Measurements from ENCODE around the gene VAT1L.

Gene VAT1L

GRCh38 chr16:77759821-77760220 lies 28.5 kb upstream of the VAT1L start:
- Histone ChIP-seq H3K9me3 (ENCODE audit: insufficient read depth, low read length, severe bottlenecking) (no peaks in the 10 kb centered on the region), H2AFZ (ENCODE audit: low read depth, low read length) (no peak overlapping the region), H3K27ac (ENCODE audit: low read length) (no peak overlapping the region), H3K4me1 (ENCODE audit: insufficient read depth, low read length) (no peaks in the 10 kb centered on the region), H3K79me2 (ENCODE audit: insufficient read depth, low read length) (no peaks in the 10 kb centered on the region), H3K36me3 (ENCODE audit: insufficient read depth, low read length) (no peaks in the 10 kb centered on the region), H4K20me1 (ENCODE audit: insufficient read depth, low read length) (no peaks in the 10 kb centered on the region), H3K4me2 (ENCODE audit: insufficient read depth, low read length) (no peak overlapping the region), H3K27me3 (ENCODE audit: insufficient read depth, low read length, poor library complexity) (no peaks in the 10 kb centered on the region), H3K4me3 (ENCODE audit: low read depth in 1 of 2, low read length in 2 of 2) (no peak overlapping the region), H3K9ac (ENCODE audit: low read depth, low read length) (no peak overlapping the region)
- no peak for DNase-seq
- TF ChIP-seq, protein P1, sequence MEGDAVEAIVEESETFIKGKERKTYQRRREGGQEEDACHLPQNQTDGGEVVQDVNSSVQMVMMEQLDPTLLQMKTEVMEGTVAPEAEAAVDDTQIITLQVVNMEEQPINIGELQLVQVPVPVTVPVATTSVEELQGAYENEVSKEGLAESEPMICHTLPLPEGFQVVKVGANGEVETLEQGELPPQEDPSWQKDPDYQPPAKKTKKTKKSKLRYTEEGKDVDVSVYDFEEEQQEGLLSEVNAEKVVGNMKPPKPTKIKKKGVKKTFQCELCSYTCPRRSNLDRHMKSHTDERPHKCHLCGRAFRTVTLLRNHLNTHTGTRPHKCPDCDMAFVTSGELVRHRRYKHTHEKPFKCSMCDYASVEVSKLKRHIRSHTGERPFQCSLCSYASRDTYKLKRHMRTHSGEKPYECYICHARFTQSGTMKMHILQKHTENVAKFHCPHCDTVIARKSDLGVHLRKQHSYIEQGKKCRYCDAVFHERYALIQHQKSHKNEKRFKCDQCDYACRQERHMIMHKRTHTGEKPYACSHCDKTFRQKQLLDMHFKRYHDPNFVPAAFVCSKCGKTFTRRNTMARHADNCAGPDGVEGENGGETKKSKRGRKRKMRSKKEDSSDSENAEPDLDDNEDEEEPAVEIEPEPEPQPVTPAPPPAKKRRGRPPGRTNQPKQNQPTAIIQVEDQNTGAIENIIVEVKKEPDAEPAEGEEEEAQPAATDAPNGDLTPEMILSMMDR (IDR thresholded peaks at IDR 0.05; ENCODE audit: borderline replicate concordance, extremely low read depth, low read length, poor library complexity, severe bottlenecking) = no peak
- no peak for TF ChIP-seq EZH2 (IDR thresholded peaks at IDR 0.05; ENCODE audit: borderline replicate concordance, low read depth, low read length, severe bottlenecking)
- no peak for ATAC-seq (ENCODE audit: insufficient read depth, low read depth)

DNA sequence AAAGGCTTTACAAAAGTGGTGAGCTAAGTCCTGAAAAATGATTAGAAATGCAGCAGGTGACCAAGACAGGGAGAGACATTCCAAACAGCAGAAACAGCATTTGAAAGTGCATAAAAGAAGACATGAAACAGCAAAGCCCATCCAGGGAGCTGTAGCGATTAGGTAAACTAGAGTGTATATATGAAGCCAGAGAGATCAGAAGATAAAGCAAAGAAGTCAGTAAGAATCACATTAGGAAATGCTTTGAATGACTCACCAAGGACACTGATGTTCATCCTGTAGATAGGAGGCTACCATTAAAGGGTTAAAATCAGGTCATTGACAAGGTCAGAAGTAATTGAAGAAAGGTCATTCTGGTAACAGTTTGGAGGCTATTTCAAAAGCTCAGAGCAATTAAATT lies 27.6 kb upstream of the VAT1L start:
- Histone ChIP-seq H3K79me2 (ENCODE audit: insufficient read depth, low read length) (no peaks in the 10 kb centered on the region), H3K4me2 (ENCODE audit: insufficient read depth, low read length) (no peak overlapping the region), H3K9ac (ENCODE audit: low read depth, low read length) (no peak overlapping the region), H3K4me3 (ENCODE audit: low read depth in 1 of 2, low read length in 2 of 2) (no peak overlapping the region), H3K36me3 (ENCODE audit: insufficient read depth, low read length) (no peaks in the 10 kb centered on the region), H4K20me1 (ENCODE audit: insufficient read depth, low read length) (no peaks in the 10 kb centered on the region), H3K27me3 (ENCODE audit: insufficient read depth, low read length, poor library complexity) (no peaks in the 10 kb centered on the region), H3K4me1 (ENCODE audit: insufficient read depth, low read length) (no peaks in the 10 kb centered on the region), H3K9me3 (ENCODE audit: insufficient read depth, low read length, severe bottlenecking) (no peaks in the 10 kb centered on the region), H2AFZ (ENCODE audit: low read depth, low read length) (no peak overlapping the region), H3K27ac (ENCODE audit: low read length) (no peak overlapping the region)
- DNase-seq = no peak
- no peak for ATAC-seq (ENCODE audit: insufficient read depth, low read depth)
- no peak for TF ChIP-seq EZH2 (IDR thresholded peaks at IDR 0.05; ENCODE audit: borderline replicate concordance, low read depth, low read length, severe bottlenecking)
- TF ChIP-seq, protein P1 (IDR thresholded peaks at IDR 0.05; ENCODE audit: borderline replicate concordance, extremely low read depth, low read length, poor library complexity, severe bottlenecking) = no peak

- Histone ChIP-seq H4K20me1 (ENCODE audit: insufficient read depth, low read length) (no peaks in the 10 kb centered on the region), H2AFZ (ENCODE audit: low read depth, low read length) (no peak overlapping the region)
- no peak for ATAC-seq (ENCODE audit: insufficient read depth, low read depth)
These were observed 27.2 kb upstream of the VAT1L start for GRCh38 chr16:77761204-77761603.

More at GRCh38 chr16:77761204-77761603, 27.2 kb upstream of the VAT1L start:
- TF ChIP-seq EZH2 (IDR thresholded peaks at IDR 0.05; ENCODE audit: borderline replicate concordance, low read depth, low read length, severe bottlenecking) = no peak
- TF ChIP-seq, protein P1 (IDR thresholded peaks at IDR 0.05; ENCODE audit: borderline replicate concordance, extremely low read depth, low read length, poor library complexity, severe bottlenecking) = no peak
- Histone ChIP-seq H3K36me3 (ENCODE audit: insufficient read depth, low read length) (no peaks in the 10 kb centered on the region), H3K4me2 (ENCODE audit: insufficient read depth, low read length) (no peak overlapping the region), H3K4me1 (ENCODE audit: insufficient read depth, low read length) (no peaks in the 10 kb centered on the region), H3K79me2 (ENCODE audit: insufficient read depth, low read length) (no peaks in the 10 kb centered on the region), H3K9ac (ENCODE audit: low read depth, low read length) (no peak overlapping the region), H3K4me3 (ENCODE audit: low read depth in 1 of 2, low read length in 2 of 2) (no peak overlapping the region), H3K27ac (ENCODE audit: low read length) (no peak overlapping the region), H3K9me3 (ENCODE audit: insufficient read depth, low read length, severe bottlenecking) (no peaks in the 10 kb centered on the region), H3K27me3 (ENCODE audit: insufficient read depth, low read length, poor library complexity) (no peaks in the 10 kb centered on the region)
- no peak for DNase-seq
